Osteoblast (primary cell): ENCODE results near the gene CROCC2. TPM values are rescaled to one million over a fixed set of nuclear protein-coding genes. Genes with fewer than 3 reads are reported as not detected.

Experiments
- DNase-seq: peaks from one replicate; pipeline ENCODE4 v3.0.0; 2011; ENCODE audit warnings: low spot score, mixed read lengths; ENCODE audit not compliant: insufficient read length; ENCODE audit errors: missing footprints
- H2AFZ ChIP-seq: 2 replicates; pipeline ENCODE4 v1.6.0; 2011; ENCODE audit warnings: mild to moderate bottlenecking, low read length
- H3K27ac ChIP-seq: 2 replicates; pipeline ENCODE4 v1.5.1; 2011; ENCODE audit warnings: mild to moderate bottlenecking, low read depth, low read length, moderate library complexity
- H3K27me3 ChIP-seq: 2 replicates; pipeline ENCODE4 v1.6.0; 2012; ENCODE audit warnings: mild to moderate bottlenecking, control low read depth, inconsistent platforms, low read length, moderate library complexity; ENCODE audit not compliant: insufficient read depth
- H3K36me3 ChIP-seq: 2 replicates; pipeline ENCODE4 v1.5.1; 2011; ENCODE audit warnings: mild to moderate bottlenecking, low read length, control low read depth, moderate library complexity; ENCODE audit not compliant: insufficient read depth
- H3K4me1 ChIP-seq: 2 replicates; pipeline ENCODE4 v1.5.1; 2011; ENCODE audit warnings: mild to moderate bottlenecking, low read length, control low read depth, moderate library complexity; ENCODE audit not compliant: insufficient read depth
- H3K4me2 ChIP-seq: 2 replicates; pipeline ENCODE4 v1.6.0; 2011; ENCODE audit warnings: mild to moderate bottlenecking, low read length; ENCODE audit not compliant: insufficient read depth
- H3K4me3 ChIP-seq: fragments of 200-600 bp; sonication (generic); 3 replicates; pipeline ENCODE4 v1.5.1; 2012; ENCODE audit warnings: mild to moderate bottlenecking, low read length, inconsistent platforms; ENCODE audit not compliant: insufficient read depth
- H3K79me2 ChIP-seq: 2 replicates; pipeline ENCODE4 v1.6.0; 2012; ENCODE audit warnings: mild to moderate bottlenecking, low read length, control low read depth, inconsistent platforms; ENCODE audit not compliant: insufficient read depth
- H3K9me3 ChIP-seq: 2 replicates; pipeline ENCODE4 v1.5.1; 2011; ENCODE audit warnings: low read depth, low read length, control low read depth
- H4K20me1 ChIP-seq: 2 replicates; pipeline ENCODE4 v1.6.0; 2012; ENCODE audit warnings: mild to moderate bottlenecking, low read length, control low read depth; ENCODE audit not compliant: insufficient read depth
- CTCF ChIP-seq: IDR thresholded peaks from 2 replicates; pipeline ENCODE4 v1.5.1; 2011; ENCODE audit warnings: mild to moderate bottlenecking, low read depth, low read length, moderate library complexity; ENCODE audit errors: extremely low read depth
- total RNA-seq: library from RNA; depleted of rRNA; stranded (reverse); fragments of >200 nt; gene quantifications from 2 replicates; pipeline ENCODE4 v1.2.3, GENCODE V29; 2012

Gene CROCC2
- total RNA-seq, 1 donor = under 0.01 TPM

- Histone ChIP-seq H3K9me3 (no peaks in the 10 kb centered on the region), H4K20me1 (no peaks in the 10 kb centered on the region), H3K27me3 (peaks cover 3% of the 10 kb centered on the region), H3K27ac (no peak overlapping the region), H3K4me1 (no peaks in the 10 kb centered on the region), H3K36me3 (no peaks in the 10 kb centered on the region), H3K4me2 (no peak overlapping the region), H3K4me3 (no peak overlapping the region), H2AFZ (no peak overlapping the region), H3K79me2 (no peaks in the 10 kb centered on the region)
- no peak for TF ChIP-seq CTCF
- DNase-seq = peak; percentile 75
These were observed 28.0 kb downstream of the CROCC2 start for GRCh38 chr2:240933966-240934700.

- H2AFZ ChIP-seq = no peak overlapping the region
- no peaks in the 10 kb centered on the region for H4K20me1 ChIP-seq
- no peak overlapping the region for H3K27ac ChIP-seq
- no peaks in the 10 kb centered on the region for H3K4me1 ChIP-seq
- H3K4me2 ChIP-seq = no peak overlapping the region
- DNase-seq = peak; percentile 25
- no peaks in the 10 kb centered on the region for H3K9me3 ChIP-seq
- H3K4me3 ChIP-seq = no peak overlapping the region
- no peaks in the 10 kb centered on the region for H3K36me3 ChIP-seq
- no peaks in the 10 kb centered on the region for H3K79me2 ChIP-seq
- peaks cover 3% of the 10 kb centered on the region for H3K27me3 ChIP-seq
- no peak for TF ChIP-seq CTCF
These were observed 28.6 kb downstream of the CROCC2 start for GRCh38 chr2:240934701-240935102.

- Histone ChIP-seq H4K20me1 (no peaks in the 10 kb centered on the region), H3K9me3 (no peaks in the 10 kb centered on the region), H3K27ac (no peak overlapping the region), H2AFZ (no peak overlapping the region), H3K36me3 (no peaks in the 10 kb centered on the region), H3K79me2 (no peaks in the 10 kb centered on the region), H3K4me2 (no peak overlapping the region), H3K27me3 (peaks cover 3% of the 10 kb centered on the region), H3K4me3 (no peak overlapping the region), H3K4me1 (no peaks in the 10 kb centered on the region)
- TF ChIP-seq CTCF = no peak
- DNase-seq = peak; percentile 67
These were observed 29.2 kb downstream of the CROCC2 start for GRCh38 chr2:240935103-240935876.

GRCh38 chr2:240936106-240936505 lies 30.0 kb downstream of the CROCC2 start:
- Histone ChIP-seq H3K4me3 (no peak overlapping the region), H3K27me3 (peaks cover 7% of the 10 kb centered on the region), H3K79me2 (no peaks in the 10 kb centered on the region), H4K20me1 (no peaks in the 10 kb centered on the region), H3K4me1 (no peaks in the 10 kb centered on the region), H3K27ac (no peak overlapping the region), H3K9me3 (no peaks in the 10 kb centered on the region), H3K4me2 (no peak overlapping the region), H2AFZ (no peak overlapping the region), H3K36me3 (no peaks in the 10 kb centered on the region)
- DNase-seq = no peak
- no peak for TF ChIP-seq CTCF
